Amniotic epithelial cell (primary cell): ENCODE results near the gene TBC1D5.
"Not testable (repeated sequence)": the region's sequence is repeated elsewhere in the genome, so short reads cannot be mapped to it uniquely, and the experiment has no call there.

ENCODE experiments used
- DNase-seq: peaks from one replicate; pipeline ENCODE4 v3.0.0-alpha.2; 2010; ENCODE audit warnings: low read depth

TBC1D5 gene

DNA sequence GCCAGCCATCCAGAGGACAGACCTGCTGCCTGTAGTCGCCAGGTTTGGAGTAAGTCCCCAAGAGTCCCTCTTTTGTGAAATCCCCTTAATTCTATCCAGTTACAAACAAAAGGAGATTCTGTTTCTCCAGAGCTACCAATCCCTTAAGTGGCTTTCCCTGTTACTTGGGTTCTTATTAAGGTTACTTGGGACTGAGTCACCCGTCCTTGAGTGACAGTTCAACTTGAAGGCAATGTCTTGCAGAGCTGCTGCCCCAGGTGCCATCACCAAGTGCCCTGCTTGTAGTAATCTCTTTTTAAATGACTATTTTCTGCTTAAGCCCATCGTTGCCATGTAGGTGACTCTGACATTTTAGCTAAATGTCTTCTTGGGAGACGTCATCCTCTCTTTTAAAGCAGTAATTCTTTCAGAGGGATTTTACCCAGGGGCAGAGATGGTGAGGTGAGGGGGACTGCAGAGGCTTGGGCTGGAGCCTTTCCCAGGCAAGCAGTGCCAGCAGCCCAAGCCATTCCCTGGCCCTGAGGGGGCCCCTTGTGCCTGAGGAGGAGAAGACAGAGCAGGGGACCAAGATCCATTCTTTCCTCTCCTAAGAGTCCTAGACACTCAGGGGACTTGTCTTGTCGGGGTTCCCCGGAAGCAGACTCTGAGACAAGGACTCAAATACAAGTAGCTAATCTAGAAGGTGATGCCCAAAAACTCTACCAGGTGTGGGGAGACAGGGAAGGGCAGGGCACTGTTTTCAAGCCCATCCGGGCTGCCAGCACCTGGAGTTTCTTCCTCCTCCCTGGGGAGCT lies 604.0 kb downstream of the TBC1D5 start:
- no peak for DNase-seq

DNA sequence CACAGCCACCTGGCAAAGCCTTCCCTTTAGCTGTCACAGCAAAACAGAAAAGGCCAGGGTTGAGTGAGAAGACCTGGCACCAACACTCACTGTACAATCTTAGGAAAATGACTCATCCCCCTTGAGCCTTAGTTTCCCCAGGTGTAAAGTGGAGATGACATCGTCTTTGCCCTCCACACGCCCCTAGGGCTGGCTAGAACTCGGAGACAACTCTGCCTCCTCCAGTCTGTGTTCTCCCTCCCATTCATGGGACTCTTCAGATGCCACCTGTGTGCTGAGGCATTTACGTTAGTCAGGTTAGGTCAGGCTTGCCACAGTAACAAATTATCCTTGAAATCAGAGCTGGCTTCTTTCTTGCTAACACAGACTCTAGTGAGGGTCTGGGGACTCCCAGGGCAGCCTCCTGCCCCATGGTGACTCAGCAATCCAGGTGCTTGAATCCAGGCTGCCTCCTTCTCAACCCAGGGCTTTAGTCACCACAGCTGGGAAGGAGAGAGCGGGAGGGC lies 605.1 kb downstream of the TBC1D5 start:
- DNase-seq: no peak

DNA sequence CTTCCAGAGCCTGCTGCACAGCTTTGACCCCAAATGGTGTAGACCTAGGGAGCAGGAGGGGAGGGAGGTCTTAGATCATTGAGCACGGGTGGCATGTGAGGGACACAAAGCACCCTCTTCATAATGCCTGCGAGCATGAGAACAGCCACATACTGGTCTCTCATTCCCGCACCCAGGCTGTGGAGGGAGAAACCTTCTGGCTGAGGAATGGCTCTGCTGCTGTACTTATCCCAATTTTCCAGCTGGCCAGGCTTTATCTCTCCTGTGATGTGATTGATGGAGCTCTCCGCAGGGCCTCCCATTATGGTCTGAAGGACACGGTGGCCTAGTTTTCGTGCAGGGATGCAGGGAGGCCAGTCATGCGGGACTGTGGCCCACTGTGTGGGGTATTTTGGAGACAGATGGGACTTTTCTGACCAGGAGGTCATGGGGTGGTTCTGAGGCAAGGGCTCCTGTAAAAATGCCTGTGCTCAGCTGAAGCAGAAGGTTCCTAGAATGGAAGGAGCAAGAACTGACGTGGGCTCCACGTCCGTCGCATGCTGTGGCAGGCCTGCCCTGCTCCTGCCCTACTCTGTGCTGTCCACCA lies 606.2 kb downstream of the TBC1D5 start:
- DNase-seq: no peak

DNA sequence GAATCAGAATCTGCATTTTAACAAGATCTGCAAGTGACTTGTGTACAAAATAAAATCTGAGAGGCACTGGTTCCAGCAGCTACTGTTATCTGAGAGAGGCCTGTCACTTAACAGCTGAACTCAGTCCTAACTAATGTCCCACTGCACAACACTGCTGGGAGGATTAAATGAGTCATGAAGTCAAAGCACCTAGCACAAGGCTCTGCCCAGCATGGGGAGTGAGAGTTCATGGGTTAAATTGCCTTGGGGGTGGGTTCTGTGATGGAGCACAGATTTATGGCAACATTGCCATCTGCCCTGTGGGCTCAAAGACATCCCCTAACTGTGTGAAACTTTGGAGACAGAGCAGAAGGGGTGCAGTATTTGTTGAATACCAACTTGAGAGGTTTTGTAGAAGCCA lies 606.7 kb downstream of the TBC1D5 start:
- DNase-seq: no peak

DNA sequence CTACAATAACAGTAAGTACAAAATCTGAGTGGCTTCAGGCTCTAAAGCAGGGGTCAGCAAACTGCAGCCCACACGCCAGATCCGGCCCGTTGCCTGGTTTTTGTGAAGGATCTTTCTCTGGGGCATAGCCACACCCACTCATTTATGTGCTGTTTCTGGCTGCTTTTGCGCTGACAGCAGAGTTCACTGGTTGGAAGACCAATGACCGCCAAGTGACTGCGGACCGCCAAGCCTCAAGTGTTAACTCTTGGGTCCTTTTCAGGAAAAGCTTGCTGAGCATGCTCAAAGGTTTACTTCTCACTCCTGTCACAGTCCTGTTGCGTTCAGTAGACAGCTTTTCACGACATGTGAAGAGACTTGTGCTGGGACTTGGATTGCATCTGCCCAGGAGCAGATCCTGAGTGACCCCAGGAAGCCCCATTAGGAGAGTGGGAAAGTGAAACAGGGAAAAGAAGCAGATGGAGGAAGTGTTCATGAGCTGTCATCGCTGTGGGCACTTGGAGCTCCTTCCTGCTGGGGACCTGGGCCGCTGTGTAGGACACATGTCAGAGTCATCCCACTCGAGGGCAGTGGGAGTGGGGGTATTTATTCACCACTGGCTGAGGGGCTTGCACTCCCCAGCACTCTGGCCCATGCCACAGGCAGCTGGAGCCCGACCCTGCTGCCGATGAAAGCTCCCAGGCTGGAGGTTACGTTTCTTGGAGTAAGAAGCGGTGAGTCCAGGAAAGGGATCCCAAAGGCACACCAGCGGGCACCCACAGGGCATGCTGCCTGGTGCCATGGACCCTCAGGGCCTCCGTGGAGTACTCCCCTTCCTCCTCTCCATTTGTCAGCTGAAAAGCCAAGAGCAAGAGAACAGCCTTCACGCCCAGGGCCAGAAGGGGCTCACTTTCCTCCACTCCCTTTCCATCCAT lies 608.5 kb downstream of the TBC1D5 start:
- no peak for DNase-seq

DNA sequence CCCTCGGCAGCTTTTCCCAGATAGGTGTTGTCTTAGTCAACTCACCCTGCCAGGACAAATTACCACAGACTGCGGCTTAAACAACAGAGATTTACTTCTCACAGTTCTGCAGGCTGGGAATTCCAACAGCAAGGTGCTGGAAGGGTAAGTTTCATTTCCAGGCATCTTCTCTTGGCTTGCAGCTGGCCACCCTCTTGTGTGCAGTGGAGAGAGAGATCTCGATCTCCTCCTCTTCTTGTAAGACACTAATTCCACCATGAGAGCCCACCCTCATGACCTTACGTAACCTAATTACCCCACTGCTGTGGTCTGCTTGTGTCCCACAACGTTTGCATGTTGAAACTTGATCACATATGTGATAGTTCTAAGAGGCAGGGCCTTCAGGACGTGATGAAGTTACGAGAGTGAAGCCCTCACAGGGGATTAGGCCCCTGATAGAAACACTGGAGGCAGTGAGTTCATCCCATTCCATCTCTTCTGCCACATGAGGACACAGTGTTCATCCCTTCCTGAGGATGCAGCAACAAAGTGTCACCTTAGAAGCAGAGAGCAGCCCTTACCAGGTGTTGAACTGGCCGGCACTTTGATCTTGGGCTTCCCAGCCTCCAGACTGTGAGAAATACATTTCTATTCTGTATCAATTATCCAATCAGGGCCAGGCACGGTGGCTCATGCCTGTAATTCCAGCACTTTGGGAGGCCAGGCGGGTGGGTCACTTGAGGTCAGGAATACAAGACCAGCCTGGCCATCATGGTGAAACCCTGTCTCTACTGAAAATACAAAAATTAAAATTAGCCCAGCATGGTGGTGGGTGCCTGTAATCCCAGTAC lies 609.9 kb downstream of the TBC1D5 start:
- DNase-seq: no peak

DNA sequence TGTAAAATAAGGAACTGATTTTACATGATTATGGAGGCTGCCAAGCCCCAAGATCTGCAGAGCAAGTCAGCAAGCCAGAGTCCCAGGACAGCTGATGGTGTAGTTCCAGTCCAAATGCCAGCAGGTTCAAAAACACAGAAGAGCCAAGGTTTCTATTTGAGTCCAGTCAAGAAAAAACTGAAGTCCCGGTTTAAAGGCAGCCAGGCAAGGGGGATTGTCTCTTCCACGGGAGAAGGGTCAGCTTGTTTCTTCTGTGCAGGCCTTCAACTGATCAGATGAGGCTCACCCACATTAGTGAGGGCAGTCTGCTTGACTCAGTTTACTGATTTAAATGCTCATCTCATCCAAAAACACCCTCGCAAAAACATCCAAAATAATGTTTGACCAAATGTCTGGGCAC lies 611.5 kb downstream of the TBC1D5 start:
- DNase-seq: no peak

DNA sequence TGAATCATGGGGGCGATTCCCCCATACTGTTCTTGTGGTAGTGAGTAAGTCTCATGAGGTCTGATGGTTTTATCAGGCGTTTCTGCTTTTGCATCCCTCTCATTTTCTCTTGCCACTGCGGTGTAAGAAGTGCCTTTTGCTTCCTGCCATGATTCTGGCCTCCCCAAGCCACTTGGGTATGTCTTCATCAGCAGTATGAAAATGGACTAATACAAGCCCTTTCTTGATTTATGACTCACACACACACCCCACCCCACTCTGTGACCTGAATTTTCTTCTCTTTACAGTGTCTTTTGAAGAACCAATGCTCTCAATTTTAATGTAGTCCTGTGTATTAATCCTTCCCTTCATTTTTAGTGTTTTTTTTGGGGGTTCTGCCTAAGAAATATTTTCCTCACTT lies 612.9 kb downstream of the TBC1D5 start:
- DNase-seq: no peak

DNA sequence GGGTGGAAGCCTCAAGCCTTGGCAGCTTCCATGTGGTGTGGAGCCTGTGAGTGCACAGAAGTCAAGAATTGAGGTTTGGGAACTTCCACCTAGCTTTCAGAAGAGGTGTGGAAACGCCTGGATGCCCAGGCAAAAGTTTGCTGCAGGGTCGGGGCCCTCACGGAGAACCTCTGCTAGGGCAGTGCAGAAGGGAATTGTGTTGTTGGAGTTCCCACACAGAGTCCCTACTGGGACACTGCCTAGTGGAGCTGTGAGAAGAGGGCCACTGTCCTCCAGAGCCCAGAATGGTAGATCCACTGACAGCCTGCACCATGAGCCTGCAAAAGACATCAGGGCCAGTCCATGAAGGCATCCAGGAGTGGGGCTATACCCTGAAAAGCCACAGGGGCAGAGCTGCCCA lies 613.8 kb downstream of the TBC1D5 start:
- not testable (repeated sequence) for DNase-seq

DNA sequence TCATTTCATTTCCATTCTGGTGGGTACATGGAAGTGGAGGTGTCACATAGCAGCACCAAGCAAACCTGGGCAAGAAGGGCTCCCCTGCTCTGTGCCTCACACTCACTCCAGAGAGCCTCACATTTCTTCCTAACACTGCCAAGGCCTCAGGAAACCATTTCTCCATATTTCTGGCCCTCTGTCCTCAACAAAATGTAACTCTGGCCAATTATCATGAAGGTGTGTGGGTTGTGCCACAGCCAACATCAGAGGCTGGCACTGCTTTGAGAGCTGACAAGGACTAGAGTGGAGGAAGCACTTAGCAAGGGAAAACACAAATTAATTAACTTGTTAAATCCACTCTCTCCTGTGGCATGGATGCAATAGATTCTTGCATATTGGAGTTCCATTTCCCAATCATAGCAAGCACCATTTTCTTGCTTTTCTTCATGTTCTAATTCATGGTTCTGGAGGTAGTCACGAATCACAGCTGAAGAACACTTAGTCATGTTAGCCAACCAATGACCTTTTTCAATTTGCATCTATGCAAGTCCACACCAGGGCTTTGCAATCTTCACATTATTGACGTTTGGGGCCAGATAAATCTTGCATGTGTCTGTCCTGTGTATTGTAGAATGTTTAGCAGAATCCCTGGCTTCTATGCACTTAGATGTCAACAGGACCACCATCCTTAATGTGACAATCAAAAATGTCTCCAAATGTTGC lies 616.5 kb downstream of the TBC1D5 start:
- DNase-seq: no peak

DNA sequence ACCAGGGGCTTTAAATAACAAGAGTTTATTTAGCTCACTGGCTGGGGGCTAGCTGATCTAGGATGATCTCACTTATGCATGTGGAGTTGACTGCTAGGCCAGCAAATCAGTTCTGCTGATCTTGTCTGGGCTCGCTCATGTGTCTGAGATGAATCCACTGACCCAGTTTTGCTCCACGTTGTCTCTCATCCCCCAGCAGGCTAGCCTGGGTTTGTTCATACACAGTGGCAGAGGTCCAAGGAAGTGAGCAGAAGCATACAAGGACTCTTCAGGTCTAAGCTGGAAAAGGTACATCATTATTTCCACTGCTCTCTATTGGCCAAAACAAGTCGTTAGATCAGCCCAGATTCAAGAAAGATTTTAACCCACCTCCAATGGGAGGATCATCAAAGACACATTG lies 619.7 kb downstream of the TBC1D5 start:
- DNase-seq: no peak

DNA sequence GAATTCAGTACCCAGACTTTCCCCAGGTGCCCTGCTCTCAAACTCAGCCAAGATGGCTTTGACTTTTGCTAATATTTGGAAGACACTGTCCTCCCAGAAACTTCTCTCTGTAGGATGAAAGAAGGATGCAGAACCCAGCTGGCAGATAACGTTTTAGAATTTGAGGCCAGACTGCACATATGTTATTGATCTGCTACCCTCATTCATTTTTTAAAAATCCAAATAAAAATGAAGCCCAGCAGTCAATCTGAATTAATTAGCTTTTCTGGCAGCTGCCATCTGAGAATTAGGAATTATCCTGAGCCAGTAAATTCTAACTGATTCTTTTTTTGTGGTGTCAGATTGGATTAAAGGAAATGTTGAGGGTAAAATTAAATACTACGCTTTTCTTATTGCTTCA lies 621.1 kb downstream of the TBC1D5 start:
- no peak for DNase-seq

DNA sequence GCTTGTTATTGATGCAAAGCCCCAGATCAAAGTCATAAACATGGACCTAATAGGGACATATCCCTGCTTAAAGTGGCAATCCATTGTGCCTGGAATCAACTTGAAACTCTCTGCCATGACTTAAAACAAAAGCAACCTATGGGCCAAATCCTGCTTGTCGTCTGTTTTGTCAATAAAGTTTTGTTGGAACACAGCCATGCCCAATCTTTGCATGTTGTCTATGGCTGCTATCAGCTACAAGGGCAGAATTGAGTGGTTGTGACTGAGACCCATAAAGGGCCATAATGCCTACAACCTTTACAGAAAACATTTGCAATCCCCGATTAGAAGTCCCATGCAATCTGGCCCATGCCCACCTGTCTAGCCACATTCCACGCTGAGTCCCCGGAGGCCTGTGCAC lies 622.3 kb downstream of the TBC1D5 start:
- DNase-seq: no peak

DNA sequence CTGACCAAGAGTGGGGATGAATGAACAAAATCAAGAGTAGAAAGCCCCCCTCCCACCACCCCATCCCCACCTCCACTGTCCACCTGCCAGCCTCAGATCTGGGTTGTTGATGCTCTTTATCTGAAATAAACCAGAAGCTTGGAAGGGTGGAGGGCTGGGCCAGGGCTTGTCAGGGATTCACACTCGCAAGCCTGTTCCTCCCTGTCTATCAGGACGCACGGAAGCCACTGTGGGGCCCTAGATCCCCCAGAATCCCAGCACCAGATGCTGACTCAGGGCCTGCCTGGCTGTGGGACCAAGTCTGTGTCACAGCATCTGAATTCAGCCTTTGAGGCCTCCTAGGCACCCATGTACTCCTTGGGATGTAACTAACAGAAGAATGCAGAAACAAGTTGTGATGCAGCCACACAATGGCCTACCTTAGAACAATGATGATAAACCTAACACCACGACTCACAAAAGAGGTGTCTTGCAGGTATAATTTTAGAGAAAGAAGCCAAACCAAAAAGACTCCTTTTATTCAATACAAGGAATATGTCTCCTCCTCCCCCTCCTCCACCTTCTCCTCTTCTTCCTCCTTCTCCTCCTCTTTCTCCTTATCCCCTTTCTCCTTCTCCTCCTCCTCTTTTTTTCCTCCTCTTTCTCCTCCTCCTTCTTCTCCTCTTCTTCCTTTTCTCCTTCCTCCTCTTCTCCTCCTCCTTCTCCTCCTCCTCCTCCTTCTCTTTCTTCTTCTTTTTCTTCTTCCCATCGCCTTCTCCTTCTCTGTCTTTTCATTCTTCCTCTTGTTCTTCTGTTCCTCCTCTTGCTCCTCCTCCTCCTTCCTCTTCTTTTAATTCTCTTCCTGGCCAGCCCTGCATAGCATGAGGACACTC lies 623.0 kb downstream of the TBC1D5 start:
- DNase-seq: no peak

DNA sequence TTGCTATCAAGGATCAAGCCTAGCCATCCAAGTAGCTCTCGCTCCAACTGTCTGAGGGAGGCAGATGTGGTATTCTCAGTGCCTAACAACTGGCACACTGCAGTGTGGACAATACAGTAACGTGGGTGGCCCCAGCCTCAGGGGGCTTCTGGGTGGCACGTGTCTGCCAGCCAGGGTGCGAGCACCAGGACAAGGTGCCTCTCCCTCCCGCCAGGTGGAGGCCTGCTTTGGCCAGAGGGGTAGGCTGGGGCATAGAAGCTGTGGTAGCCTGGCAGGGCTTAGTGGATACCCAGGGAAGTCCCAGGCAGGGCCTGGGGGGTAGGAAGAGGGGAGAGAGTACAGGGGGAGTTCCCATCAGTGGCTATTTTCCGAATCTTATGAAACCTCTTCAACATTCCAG lies 623.7 kb downstream of the TBC1D5 start:
- no peak for DNase-seq

DNA sequence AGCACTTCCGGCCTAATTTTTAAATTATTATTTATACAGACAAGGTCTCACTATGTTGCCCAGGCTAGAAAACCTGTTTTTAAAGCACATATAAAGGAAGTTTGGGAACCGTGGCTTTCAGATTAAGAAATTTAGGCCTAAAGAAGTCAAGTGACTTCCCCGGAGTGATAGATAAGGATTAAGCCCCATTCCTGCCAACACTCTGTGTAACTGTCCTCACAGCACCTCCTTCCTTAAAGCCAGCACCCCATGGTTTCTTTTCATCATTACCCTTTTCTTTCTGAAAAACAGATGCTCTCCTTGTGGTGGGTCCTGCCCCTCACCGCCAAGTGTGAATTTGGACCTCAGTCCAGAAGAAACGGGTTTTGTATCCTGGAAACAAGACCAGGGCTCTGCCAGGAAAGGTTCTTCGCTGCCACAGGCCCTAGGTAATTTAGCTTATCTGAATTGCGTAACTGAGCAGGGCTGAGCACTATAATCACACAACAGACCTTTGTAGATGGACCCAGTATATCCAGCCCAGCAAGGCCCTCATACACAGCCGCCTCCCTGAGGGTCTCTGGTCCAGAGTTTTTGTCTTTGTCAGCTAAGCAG lies 626.3 kb downstream of the TBC1D5 start:
- no peak for DNase-seq

DNA sequence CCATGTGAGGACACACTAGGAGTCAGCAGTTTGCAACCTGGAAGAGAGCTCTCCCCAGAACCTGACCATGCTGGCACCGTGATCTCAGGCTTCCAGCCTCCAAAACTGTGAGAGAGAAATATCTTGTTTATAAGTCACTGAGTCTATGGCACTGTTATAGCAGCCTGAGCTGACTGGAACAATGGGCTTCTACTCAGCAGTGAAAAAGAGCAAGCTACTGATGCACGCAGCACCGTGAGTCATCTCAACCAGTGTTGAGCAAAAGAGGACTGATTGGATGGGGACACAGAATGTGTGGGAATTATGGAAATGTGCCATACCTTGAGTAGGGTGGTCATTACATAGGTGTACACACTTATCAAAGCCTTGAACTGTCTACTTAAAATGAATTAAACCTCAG lies 627.2 kb downstream of the TBC1D5 start:
- DNase-seq: no peak

DNA sequence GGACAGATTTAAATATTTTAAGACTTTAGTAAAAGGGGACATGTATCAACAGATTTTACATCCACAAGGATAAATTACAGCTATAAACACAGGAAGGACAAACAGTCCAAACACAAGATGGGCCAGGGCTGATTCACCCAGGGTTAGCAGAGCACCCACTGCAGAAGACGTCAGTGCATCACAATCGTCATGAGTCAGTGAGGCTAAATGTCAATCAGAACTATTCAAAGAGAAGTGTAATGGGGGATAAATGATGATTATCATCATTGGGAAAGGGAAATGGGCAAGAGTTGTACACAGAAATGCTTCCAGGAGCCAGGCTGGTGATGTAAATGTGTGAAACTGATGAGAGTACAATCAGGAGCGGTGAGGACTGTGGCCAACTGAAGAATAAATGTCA lies 630.8 kb downstream of the TBC1D5 start:
- DNase-seq: no peak

DNA sequence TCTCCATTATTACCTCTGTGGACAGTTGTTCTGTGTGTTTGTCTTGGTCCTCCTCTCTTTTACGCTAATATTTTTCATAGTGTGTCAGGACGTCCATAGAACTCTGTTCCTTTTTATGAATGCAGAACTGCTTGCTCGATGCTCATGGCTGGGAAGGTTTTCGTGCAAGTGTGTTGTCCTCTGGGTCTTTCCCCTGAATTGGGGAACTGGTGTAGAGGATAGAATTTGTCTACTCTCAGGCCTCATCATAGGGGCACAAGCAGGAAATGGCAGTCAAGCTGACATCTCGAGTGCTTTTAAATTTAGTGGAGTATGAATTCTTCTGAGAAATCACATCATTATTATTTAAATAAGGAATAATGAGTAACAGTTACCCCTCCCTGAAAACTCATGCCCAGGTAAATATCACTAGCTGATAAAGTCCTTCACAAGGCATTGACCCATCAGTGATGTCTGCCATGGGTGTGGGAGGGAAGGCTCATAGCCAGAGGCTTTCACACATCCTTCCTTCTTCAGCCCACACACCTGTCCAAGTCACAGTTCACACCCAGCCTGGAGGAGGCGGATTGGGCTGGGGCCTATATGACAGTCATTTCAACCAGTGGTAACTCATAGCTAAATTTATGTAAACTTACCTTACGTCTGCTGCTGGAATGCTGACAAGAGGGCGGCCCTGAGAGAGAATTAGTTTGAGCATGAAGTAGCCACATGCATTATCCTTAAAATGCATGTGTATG lies 631.6 kb downstream of the TBC1D5 start:
- DNase-seq: no peak
